Pancreas (tissue), 10 donors: Measurements from ENCODE around the gene TEX264. TPM values are rescaled to one million over a fixed set of nuclear protein-coding genes. Genes with fewer than 3 reads are reported as not detected.

Experiments used
- ATAC-seq, 4 donors: fragments of 200-7000 bp; cut with Tn5 transposase; one replicate each; pipeline versions ENCODE4 v1.8.0 to v1.9.1; 2020; ENCODE audit warnings: mild to moderate bottlenecking in 4 of 4, moderate library complexity in 4 of 4
- DNase-seq, 6 donors: peaks; one replicate each; pipeline ENCODE4 v3.0.0-alpha.2; 2020
- FAIRE-seq: peaks from 2 replicates; lab custom pipeline; 2012; peaks lifted over from hg19 to GRCh38; lab: Jason Lieb, UNC
- H3K27ac ChIP-seq, 4 donors: fragments of 200-600 bp; sonication (generic); 1 replicate in 3 of 4; 2 replicates in 1 of 4; pipeline versions ENCODE4 v1.5.0 to v1.8.0; 2020
- H3K27me3 ChIP-seq, 4 donors: fragments of 200-600 bp; one replicate each; pipeline ENCODE4 v1.8.0; 2021
- H3K36me3 ChIP-seq, 3 donors: fragments of 200-600 bp; sonication (generic) in 1 of 3; one replicate each; pipeline versions ENCODE4 v1.5.0 to v1.8.0; 2020 to 2021
- H3K4me1 ChIP-seq, 3 donors: fragments of 200-600 bp; one replicate each; pipeline ENCODE4 v1.8.0; 2021
- H3K4me3 ChIP-seq, 4 donors: fragments of 200-600 bp; sonication (generic) in 2 of 4; one replicate each; pipeline versions ENCODE4 v1.5.0 to v1.8.0; 2020 to 2021
- H3K9me3 ChIP-seq, 4 donors: fragments of 200-600 bp; one replicate each; pipeline ENCODE4 v1.8.0; 2021
- WGBS, 2 donors: extraction: QIAGEN DNeasy Blood & Tissue Kit; methylation state at CpG; one replicate each; pipeline ENCODE4 v1.1.7; 2013; 5-methylcytosine and 5-hydroxymethylcytosine counted together
- intact Hi-C, 3 donors: fragments of 100-400 bp; cut with DNase I; formaldehyde crosslinking; loops; one replicate each; pipeline versions ENCODE4 v1.11.1 to v1.14.2; 2022
- polyA plus RNA-seq, 2 donors: library from polyadenylated mRNA; stranded (reverse); fragments of 200-250 nt; gene quantifications; one replicate each; pipeline ENCODE4 v1.2.3, GENCODE V29; 2013
- total RNA-seq, 6 donors: library from RNA; stranded (reverse); fragmentation: NEBNext Ultra II Directional in 4 of 6; extraction: Animal tissue kit (Norgen Biotek cat#: 25700) in 4 of 6; gene quantifications; one replicate each; pipeline versions ENCODE4 v1.2.1 to v1.2.4, GENCODE V29; 2021 to 2023
- TF ChIP-seq, protein P1 (sequence below), 4 donors: fragments of 200-600 bp; sonication (generic) in 3 of 4; IDR thresholded peaks; one replicate each; pipeline versions ENCODE4 v1.5.0 to v1.8.0; 2021; ENCODE audit warnings: antibody characterized with exemption in 4 of 4
- donor health status: healthy with polysubstance abuse.
- donor health status: DM: no; HTN: no; CAD: no; lungs with moderate emphysema.
- donor health status: DM: no; HTN: no; CAD: no.
- donor health status: control.
- donor health status: control.
- donor health status: Bipolar disorder and iron deficiency.
- donor health status: DM: yes; HTN: yes; CAD: no.
- donor health status: DM: no; HTN: no; CAD: no.
- donor health status: DM: no; HTN: no; CAD: no.
- donor health status: DM: yes; HTN: yes; CAD: no.

The TEX264 gene
- total and polyA plus RNA-seq, 8 donors = 20.9 to 59.3 (median 25.5) TPM

DNA sequence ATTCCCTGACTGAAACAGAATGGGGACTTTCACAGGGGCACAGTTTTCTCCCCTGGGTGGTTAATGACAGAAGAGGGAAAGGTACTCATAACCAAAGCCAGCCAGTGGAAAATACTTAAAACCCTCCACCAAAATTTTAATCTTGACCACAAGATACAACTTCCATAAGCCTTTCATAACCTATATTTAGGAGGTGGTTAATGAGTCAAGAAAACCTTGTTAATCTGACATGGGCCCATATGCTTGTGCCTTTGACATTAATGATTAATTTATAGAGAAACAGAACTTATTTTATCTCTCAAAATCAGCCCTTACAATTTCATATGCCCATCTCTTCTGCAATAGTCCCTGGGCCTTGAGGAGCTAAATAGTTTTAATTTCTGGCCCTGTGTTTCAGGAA, 76.8 kb downstream of the TEX264 start:
- H3K4me3 ChIP-seq = no peak overlapping the region
- DNase-seq (no peak), FAIRE-seq (no peak), ATAC-seq (no peak)
- H3K4me1 ChIP-seq = no peaks in the 10 kb centered on the region
- no peaks in the 10 kb centered on the region for H3K27me3 ChIP-seq
- no peaks in the 10 kb centered on the region for H3K9me3 ChIP-seq
- intact Hi-C loops = no loop called here
- no peaks in the 10 kb centered on the region for H3K36me3 ChIP-seq
- TF ChIP-seq, protein P1, sequence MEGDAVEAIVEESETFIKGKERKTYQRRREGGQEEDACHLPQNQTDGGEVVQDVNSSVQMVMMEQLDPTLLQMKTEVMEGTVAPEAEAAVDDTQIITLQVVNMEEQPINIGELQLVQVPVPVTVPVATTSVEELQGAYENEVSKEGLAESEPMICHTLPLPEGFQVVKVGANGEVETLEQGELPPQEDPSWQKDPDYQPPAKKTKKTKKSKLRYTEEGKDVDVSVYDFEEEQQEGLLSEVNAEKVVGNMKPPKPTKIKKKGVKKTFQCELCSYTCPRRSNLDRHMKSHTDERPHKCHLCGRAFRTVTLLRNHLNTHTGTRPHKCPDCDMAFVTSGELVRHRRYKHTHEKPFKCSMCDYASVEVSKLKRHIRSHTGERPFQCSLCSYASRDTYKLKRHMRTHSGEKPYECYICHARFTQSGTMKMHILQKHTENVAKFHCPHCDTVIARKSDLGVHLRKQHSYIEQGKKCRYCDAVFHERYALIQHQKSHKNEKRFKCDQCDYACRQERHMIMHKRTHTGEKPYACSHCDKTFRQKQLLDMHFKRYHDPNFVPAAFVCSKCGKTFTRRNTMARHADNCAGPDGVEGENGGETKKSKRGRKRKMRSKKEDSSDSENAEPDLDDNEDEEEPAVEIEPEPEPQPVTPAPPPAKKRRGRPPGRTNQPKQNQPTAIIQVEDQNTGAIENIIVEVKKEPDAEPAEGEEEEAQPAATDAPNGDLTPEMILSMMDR (IDR thresholded peaks at IDR 0.05) = no peak
- no peak overlapping the region for H3K27ac ChIP-seq

DNA sequence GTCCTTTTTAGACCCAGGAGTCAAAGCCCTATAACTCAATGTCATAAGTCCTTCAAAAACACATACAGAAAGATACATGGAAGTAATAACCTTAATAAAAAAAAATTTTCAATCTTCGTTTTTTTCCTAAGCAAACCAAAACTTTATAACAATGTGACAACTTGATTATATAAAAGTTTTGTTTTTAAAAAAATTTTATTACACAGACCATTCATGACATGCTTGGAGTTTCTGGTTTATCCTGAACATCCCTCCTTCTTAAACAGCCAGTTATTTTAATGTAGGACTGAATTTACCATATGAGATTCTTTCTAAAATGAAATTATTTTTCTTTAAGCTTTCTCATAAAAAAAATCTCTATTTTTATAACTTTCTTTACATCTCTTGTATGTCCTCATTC, 77.3 kb downstream of the TEX264 start:
- 42 to 49% methylated on average over 1 of the region's 1 CpG for WGBS, 2 donors
- Histone ChIP-seq H3K4me3 (no peak overlapping the region), H3K27me3 (no peaks in the 10 kb centered on the region), H3K27ac (no peak overlapping the region), H3K9me3 (no peaks in the 10 kb centered on the region), H3K36me3 (no peaks in the 10 kb centered on the region), H3K4me1 (no peaks in the 10 kb centered on the region)
- no peak for ATAC-seq
- DNase-seq = no peak
- FAIRE-seq = no peak
- intact Hi-C loops = no loop called here
- TF ChIP-seq, protein P1 (IDR thresholded peaks at IDR 0.05) = no peak

DNA sequence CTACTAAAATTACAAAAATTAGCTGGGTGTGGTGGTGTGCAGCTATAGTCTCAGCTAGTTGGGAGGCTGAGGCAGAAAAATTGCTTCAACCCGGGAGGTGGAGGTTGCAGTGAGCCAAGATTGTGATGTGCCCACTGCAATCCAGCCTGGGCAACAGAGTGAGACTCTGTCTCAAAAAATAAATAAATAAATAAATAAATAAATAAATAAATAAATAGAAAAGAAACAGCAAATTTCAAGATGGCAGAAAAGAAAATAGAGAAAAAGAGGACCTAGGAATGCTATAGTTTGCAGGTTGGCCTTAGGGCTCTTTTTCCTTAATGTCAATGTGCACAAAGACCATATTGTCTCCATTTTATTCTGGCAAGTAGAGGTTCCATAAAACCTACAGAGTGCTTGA, 79.8 kb downstream of the TEX264 start:
- FAIRE-seq (no peak), DNase-seq (no peak), ATAC-seq (no peak)
- Histone ChIP-seq H3K9me3 (no peaks in the 10 kb centered on the region), H3K27me3 (no peaks in the 10 kb centered on the region), H3K36me3 (no peaks in the 10 kb centered on the region), H3K27ac (no peak overlapping the region), H3K4me3 (no peak overlapping the region), H3K4me1 (no peaks in the 10 kb centered on the region)
- intact Hi-C loops = no loop called here
- WGBS, 2 donors = 90 to 98% methylated on average over 1 of the region's 1 CpG
- TF ChIP-seq, protein P1 (IDR thresholded peaks at IDR 0.05) = no peak

DNA sequence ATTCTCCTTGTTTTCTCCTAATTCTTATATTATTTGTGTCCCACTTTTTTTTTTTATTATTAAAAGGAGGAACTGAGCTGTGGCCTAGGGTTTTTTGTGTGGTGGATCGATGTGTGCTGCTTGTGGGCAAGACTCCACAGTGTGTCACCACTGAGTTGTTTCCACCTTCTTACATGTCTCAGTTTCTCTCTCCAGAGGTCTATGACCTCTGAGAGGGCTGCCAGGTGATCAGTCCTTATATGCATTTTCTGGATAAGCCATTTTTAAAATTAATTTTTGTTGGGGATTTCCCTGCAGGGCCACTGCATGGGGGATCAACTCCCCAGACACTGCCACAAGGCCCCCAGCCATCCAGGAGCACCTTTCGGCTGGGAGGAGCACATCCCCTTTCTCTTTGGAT, 80.2 kb downstream of the TEX264 start:
- no peak for FAIRE-seq
- intact Hi-C loops = no loop called here
- Histone ChIP-seq H3K27ac (no peak overlapping the region), H3K36me3 (no peaks in the 10 kb centered on the region), H3K4me3 (no peak overlapping the region), H3K27me3 (no peaks in the 10 kb centered on the region), H3K4me1 (no peaks in the 10 kb centered on the region), H3K9me3 (no peaks in the 10 kb centered on the region)
- 89 to 93% methylated on average over 2 of the region's 2 CpGs for WGBS, 2 donors
- DNase-seq = no peak
- no peak for ATAC-seq
- TF ChIP-seq, protein P1 (IDR thresholded peaks at IDR 0.05) = no peak

Other genes starting within 250 kb of the TEX264 start
- 10 to 100 TPM in 1 of 6 donors, 1 to 10 TPM in 5; 5.7 to 12.5 (median 8.1) TPM for gene DCAF1, start 171.2 kb upstream of the TEX264 start, total RNA-seq
- gene DCAF1, start 171.2 kb upstream of the TEX264 start, polyA plus RNA-seq = 1 to 10 TPM; 4.9 to 8.5 TPM
- 10 to 100 TPM in 1 of 6 donors, 1 to 10 TPM in 5; 7.2 to 12.3 (median 8.8) TPM for gene RAD54L2, start 132.5 kb upstream of the TEX264 start, total RNA-seq
- gene RAD54L2, start 132.5 kb upstream of the TEX264 start, polyA plus RNA-seq = 1 to 10 TPM; 4.2 to 6.4 TPM
- gene GRM2, start 35.8 kb downstream of the TEX264 start, total RNA-seq = under 1 TPM; 0.09 to 0.51 (median 0.20) TPM
- gene GRM2, start 35.8 kb downstream of the TEX264 start, polyA plus RNA-seq = under 1 TPM; 0.34 to 0.45 TPM
- gene IQCF6, start 108.0 kb downstream of the TEX264 start, total RNA-seq = not detected
- gene IQCF6, start 108.0 kb downstream of the TEX264 start, polyA plus RNA-seq = not detected
- not detected for gene IQCF2, start 190.4 kb downstream of the TEX264 start, total RNA-seq
- not detected for gene IQCF2, start 190.4 kb downstream of the TEX264 start, polyA plus RNA-seq
- gene IQCF5, start 204.3 kb downstream of the TEX264 start, total RNA-seq = not detected
- gene IQCF5, start 204.3 kb downstream of the TEX264 start, polyA plus RNA-seq = not detected
- gene IQCF1, start 232.1 kb downstream of the TEX264 start, total RNA-seq = not detected
- not detected for gene IQCF1, start 232.1 kb downstream of the TEX264 start, polyA plus RNA-seq